Stimulated activated CD4-positive, alpha-beta T cell treated with anti-CD3 and anti-CD28 coated beads, Interleukin-15, amount 100 ng/mL, for 1 hour (primary cell): Measurements from ENCODE around the gene DNHD1.
A peak's percentile ranks its signal among the peaks of the same experiment; 100 is the strongest.
"Not testable (repeated sequence)": the region's sequence is repeated elsewhere in the genome, so short reads cannot be mapped to it uniquely, and the experiment has no call there.

Experiments
- DNase-seq, 2 donors: peaks; one replicate each; pipeline ENCODE4 v3.0.0-alpha.2; 2020; ENCODE audit warnings: low read depth in 1 of 2, low spot score in 1 of 2

The DNHD1 gene

DNA sequence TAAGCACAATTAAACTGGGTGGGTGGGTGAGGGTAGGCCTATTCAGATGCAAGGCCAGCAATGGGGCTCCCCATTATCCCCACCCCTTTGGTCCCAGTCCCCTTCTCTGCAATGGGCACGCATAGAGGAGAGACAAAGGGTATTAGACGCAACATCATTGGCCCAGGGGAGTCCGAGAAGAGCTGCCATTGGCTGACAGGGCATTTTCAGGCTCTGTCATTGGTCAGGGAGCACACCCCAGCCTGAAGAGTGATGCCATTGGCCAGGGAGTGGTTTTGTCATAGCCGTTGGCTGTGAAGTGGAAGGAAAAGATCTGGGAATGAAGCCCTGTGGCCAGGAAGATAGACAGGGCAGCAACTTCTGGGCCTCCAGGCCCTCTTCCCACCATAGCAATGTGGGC is 20.5 kb upstream of the DNHD1 start:
- no peak for DNase-seq

DNA sequence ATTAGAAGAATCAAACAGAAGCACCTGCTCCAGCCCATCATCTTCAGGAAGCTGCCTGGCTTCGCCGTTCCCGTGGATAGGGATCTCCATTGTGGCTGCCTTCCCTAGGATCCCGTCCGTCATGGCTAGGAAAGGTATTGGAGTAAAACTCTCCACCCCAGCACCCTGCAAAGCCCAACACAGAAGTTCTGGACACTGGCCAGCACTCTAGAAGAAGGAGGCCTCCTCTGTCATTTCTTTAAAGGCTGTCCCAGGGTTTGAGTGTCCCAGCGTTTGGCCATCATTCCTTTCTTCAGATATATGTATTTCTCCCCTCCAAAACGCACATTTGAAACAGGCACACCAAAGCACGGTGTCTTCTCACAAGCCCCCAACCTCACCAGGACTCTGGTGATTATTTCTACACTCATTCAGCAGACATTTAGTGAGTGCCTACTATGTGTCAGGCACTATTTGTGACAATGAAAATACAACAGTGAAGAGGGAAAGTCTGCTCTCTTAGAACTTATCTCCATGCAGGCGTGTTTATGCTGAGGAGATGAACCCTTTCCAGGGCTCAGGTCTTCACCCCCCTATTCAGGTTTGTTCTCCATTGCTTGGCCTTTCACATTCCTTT is 16.7 kb upstream of the DNHD1 start:
- DNase-seq = no peak

DNA sequence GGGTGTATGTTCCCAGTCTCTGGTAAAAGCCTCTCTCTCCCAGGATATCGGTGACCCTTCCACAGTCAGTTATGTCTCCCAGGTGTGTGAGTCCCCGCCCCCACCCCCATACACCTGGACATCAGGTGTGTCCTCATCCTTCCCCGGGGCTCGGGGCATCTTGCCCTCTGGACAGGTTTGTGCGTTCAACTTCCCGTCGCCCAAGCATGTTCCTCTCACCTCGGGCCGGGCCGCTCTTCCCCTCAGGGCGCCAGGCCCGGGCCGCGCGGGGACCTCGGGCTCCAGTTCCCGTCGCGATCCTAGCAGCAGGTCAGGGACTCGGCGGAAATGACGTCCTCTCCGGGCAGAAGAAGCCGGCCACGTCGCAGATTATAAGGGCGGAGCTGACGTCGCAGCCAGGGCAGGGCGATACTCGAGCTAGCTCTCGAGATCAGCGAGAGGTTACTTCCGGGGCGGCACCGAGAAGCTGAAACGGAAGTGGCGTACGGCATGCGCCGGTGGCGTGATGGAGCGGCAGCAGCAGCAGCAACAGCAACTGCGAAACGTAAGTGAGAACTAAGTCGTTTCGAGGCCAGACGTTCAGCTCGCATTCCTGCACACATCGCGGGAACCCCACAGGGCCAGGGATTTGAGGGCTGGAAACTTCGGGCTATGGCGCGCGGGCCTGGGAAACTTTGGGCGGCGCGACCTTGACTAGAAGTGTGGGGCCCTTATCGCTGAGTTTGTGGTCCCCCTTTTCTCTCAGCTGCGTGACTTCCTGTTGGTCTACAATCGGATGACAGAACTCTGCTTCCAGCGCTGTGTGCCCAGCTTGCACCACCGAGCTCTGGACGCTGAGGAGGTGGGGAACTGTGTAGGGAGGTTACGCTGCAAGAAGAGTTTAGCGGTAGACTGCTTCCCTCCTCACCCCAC is 15.8 kb upstream of the DNHD1 start, which contains the start of the genes ARFIP2 and TIMM10B:
Gene ARFIP2, minus strand, starts transcription at position 320 of the 912 bp plus-strand sequence. CDS start 910 bp downstream, outside the sequence.
Gene TIMM10B, plus strand, starts transcription at position 490 of the 912 bp plus-strand sequence. Its CDS starts 16 bp downstream, at position 506.
- DNase-seq = peak; percentile 83 to 93

DNA sequence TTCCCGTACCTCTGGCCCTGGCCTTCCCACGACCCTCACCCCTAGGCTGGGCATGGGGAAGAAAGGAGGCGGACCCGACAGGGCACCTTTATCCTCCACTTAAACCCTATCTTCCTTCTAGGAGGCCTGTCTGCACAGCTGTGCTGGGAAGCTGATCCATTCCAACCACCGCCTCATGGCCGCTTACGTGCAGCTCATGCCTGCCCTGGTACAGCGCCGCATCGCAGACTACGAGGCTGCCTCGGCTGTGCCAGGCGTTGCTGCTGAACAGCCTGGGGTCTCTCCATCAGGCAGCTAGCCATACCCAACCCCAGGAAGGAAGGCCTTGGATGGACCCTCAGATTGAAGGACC is 15.2 kb upstream of the DNHD1 start:
- DNase-seq = no peak

DNA sequence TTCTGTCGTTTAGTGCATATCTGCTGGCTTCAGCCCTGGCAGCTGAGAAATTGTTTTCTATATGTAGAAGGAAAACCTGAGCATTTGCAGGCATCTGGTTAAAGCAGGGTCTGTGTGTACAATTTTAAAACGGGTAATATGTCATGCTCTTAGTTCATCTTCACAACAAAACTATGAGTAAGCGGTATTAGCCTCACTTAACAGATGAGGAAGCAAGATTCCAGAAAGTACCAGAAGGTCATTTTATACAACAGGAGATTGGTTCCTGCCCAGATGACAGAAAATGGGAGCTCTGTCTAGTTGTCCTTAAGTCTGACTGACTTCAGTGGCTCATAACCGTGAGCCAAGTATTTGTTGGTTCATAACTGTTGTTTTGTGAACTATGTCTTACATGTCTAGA is 14.6 kb upstream of the DNHD1 start:
- no peak for DNase-seq

DNA sequence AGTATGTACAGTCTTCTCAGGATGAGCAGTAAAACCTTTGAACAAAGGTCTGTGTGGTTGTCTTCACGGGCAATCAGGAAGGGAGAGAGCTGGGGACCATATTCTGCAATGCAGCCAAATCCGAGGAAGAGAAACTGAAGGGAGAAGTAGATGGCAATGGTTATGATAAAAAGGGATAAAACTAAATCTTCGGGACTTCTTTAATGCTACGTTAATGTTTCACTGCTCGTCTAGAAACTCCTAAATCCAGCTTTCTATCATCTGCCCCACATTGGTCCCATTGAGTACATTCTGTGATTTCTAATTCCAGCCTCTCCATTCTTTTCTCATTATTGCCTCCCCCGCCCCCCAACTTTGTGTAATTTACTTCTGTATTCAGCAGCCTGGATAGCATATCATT is 14.1 kb upstream of the DNHD1 start:
- DNase-seq = no peak

DNA sequence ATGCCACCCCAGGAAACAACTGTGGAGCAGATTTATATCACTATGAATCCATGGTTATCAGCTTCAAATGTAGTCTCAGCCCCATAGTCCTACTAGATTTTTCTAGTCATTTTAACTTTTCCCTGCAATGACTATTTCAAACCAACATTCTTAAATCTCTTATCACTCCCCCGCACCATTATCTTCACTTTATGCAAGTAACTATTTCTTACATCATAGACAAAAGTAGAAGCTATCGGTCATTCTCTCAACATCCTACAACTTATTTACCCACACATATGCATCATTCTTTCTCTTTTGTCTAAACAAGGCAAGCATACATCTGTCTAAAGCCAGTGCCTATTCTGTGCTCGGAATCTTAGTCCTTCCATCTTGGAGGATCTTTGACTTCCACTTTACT is 11.4 kb upstream of the DNHD1 start:
- DNase-seq = no peak

DNA sequence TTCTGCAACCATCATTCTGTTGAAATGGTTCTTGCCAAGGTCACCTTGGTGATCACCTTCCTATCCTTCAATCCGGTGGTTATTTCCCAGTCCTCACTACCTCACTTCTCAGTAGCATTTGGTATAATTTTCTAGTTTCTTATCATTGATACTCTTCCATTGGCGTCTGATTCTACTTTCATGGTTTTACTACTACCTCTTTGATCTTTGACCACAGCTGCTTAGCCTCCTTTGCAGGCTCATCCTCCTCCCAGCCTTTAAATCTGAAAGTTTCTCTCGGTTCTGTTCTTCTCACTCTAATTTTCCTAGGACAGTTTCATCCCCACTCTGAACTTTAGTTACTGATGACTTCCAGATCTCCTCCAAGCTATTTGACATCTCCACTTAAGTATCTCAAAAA is 10.8 kb upstream of the DNHD1 start:
- no peak for DNase-seq

DNA sequence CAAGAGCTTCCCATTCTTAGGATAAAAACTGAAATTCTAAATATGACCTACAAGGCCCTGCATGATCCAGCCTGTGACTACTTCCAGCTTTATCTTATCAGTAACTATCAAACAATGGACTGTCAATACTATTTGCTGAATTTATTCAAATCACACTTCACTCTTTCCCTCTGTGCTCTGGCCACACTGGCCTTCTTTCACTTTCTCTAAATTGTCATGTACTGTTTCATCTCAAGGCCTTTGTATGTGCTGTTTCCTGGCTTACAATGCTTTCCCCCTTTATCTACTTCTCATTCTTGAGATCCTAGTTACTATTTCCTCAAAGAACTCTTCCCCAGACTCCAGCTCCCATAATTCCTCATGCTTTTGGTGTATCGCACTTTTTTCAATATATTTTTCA is 10.1 kb upstream of the DNHD1 start:
- DNase-seq = no peak

DNA sequence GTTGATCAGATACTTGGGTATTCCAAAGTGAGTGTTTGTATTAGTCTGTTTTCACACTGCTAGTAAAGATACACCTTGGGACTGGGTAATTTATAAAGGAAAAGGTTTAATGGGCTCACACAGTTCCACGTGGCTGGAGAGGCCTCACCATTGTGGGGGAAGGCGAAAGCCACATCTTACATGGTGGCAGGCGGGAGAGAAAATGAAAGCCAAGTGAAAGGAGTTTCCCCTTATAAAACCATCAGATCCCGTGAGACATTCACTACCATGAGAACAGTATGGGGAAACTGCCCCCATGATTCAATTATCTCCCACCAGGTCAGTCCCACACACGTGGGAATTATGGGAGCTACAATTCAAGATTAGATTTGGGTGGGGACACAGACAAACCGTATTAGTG is 8.7 kb upstream of the DNHD1 start:
- no peak for DNase-seq

DNA sequence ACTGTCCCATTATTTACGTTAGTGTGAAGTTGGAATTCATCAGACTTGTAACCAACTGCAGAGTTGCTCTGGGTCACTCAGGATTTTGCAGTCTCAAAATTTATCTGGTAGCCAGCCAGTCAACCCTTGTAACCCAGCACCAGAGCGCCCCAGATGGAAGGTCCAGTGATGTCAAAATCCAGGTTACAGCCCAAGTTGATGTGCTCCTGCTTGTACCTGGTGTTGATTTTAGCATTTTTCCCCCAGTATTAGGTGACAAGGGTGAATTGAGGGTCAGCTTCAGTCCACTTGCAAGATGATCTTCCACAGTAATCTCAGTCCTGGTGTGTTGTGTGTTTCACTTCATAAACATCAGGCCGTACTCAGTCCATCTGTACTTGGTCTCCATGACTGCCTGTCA is 8.3 kb upstream of the DNHD1 start:
- no peak for DNase-seq

DNA sequence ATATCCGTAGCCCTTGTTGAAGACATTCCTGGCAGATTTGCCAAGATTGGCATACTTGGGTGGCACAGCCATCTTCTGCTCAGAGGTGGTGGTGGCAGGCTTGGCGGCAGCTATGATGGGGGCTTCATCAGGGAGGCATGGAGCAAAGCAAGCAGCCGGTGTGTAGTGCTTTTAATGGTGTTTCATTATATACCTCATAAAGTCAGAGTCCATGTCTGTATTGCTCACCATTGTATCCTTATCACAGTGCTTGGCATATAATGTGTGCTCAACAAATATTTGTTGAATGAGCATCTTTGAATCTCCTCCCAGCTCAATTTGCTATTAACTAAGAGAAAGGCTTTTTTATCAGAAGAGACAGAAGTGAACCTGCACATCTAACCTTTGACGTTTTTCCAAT is 7.8 kb upstream of the DNHD1 start:
- no peak for DNase-seq

DNA sequence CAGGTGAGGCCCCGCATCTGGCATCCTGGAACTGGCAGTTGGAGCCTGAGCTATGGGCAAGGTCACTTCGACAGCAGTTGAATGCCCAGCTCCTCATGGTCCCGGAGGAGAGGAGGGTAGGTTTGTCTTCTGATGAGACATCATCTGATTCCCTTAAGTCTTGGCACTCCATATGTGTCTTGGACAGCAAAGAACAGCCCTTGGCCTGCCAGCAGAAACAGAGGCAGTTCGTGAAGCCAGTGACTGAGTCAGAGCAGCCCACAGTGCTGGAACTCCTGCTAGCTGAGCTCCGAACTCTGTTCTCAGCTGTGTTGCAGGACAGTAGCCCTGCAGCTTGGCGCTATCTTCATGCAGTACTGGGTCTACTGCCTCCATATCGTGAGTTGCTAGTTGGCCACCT is 1.0 kb downstream of the DNHD1 start:
- DNase-seq = no peak

DNA sequence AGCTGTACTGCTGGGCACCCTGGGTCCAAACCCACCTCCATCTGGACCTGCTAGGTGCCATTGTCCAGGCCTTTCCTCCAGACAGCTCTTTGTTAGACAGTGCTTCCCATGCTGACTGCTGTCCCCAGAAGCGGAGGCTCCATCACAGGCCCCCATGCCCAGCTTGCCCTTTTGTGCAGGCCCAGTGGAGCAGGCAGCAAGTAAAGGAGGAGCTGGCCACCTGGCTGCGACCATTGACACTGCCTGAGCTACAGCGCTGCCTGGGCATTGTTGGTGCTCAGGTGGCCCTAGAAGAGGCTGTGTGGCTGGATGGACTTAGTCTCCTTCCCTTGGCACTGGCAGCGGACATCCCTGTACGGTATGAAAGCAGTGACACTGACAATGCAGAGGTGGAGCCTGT is 1.5 kb downstream of the DNHD1 start:
- DNase-seq = no peak

DNA sequence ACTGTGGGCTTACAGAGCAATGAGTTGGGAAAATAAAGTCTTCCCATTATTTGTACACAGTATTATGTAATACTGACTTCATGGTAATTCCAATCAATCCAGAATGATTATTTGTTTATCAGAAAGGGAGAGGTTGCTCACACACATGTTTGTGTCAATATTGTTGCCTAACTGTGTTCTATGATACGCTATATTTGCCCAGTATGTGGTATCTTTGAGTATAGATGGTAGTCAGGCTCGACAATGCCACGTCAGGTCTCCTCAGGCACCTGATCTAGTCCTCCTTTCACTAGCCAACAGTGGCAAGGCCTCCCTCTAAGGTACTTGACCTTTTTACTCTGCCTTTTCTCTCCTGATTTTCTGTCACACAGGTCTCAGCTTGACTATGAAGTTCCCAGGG is 5.3 kb downstream of the DNHD1 start:
- DNase-seq = no peak

DNA sequence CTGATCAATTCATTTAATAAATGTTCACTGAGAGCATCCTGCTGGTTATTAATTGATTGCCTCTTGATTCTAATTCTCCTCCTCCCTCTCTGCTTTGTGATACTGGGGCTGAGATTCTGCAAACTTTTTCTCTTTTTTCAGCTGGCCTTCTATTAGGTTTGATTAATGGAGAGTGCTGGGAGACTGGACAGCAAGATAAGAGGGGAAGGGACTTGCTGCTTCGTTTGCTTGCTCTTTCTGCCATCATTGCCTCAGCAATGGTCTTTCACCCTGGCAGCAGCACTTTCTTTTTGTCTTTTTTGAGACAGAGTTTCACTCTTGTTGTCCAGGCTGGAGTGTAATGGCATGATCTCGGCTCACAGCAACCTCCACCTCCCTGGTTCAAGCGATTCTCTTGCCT is 7.1 kb downstream of the DNHD1 start:
- DNase-seq = no peak

DNA sequence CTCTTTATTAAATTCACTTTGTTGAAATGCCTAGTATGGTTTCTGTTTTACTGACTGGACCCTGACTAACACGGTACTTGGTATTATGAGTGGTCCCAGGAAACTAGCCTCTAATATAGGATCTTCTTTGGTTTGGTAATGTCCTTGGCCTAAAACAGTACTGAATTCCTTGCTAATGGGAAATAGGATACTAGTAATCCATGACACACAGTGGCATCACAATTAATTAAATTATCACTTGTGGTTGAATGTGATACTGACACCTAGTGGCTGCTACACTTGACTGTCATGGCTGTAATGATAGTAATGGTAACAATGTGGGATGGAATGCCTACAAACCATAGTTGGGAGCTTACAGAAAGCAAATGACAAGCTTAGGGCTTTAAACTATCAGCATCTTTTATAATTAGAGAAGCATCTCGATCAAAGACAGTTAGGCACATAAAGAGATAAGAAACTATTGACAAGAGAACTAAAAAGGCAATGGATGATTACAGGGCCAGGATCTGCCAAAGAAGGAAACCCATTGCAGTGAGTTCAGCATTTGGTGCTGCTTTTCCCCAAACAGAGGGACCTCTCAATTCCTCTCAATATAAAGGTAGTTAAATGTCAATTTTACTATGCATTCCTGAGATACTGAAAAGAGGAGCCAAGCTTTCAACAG is 8.6 kb downstream of the DNHD1 start:
- no peak for DNase-seq

DNA sequence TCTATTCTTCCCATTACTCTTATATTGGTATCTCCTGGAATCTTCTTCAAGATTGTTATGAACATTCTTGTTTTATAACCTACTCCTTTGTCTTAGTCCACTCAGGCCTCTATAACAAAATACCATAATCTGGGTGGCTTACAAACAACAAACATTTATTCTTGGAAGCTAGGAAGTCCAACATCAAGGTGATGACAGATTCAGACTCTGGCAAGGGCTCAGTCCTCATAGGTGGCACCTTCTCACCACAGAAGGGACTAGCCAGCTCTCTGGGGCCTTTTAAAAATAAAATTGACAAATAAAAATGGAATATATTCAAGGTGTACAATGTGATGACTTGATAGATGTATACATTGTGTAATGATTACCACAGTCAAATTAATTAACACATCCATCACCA is 19.8 kb downstream of the DNHD1 start:
- no peak for DNase-seq

DNA sequence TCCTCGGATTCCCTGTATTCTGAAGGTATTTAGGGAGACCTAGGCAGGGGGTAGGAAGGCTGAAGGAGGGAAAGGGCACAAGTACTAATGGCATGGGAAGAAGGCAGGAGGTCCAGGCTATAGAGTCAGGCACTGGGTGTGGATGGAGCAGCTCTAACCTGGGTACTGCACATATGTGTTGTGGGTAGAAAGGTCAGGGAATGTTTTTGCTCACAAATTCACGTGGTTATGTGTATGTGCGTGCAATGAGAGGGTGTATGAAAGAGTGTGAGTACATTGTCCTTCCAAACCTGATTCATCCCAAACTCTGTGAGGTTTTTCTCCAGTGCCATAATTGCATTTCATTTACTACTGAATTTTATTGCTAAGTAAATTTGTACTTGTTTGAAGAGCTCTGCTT is 23.2 kb downstream of the DNHD1 start:
- no peak for DNase-seq

DNA sequence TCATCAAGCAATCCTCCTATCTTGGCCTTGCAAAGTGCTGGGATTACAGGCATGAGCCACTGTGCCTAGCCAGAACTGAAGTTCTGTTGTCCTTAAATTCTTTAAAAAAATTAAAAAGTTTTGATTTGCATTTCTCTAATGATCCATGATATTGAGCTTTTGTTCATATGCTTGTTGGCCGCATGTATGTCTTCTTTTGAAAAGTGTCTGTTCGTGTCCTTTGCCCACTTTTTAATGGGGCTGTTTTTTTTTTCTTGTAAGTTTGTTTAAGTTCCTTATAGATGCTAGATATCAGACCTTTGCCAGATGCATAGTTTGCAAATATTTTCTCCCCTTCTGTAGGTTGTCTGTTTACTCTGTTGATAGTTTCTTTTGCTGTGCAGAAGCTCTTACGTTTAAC is 24.9 kb downstream of the DNHD1 start:
- DNase-seq = not testable (repeated sequence)

DNA sequence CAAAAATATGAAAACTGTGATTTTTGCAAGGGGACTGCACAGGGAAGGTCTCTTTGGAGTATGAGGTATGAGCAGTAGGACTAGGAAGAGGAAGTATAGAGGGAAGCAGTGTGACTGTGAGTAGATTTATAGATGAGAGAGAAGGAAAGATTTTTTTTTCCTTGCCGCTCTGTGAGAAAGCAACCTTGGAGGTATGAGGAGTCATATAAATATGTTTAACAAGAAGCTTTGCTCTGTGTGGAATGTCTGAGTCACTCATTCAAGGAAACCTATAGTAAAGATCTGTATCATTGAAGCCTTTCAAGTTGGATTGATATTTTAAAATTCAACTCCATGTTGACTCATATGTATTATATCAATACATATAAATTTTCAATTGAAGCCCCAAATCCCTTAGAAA is 26.2 kb downstream of the DNHD1 start:
- DNase-seq = no peak
